ENCODE measurements around the gene ANXA4. TPM values are rescaled to one million over a fixed set of nuclear protein-coding genes. Genes with fewer than 3 reads are reported as not detected.
A peak's percentile ranks its signal among the peaks of the same experiment; 100 is the strongest.

The ANXA4 gene
- polyA plus RNA-seq, 10 donors, result 24.4 to 40.2 (median 29.1) TPM

DNA sequence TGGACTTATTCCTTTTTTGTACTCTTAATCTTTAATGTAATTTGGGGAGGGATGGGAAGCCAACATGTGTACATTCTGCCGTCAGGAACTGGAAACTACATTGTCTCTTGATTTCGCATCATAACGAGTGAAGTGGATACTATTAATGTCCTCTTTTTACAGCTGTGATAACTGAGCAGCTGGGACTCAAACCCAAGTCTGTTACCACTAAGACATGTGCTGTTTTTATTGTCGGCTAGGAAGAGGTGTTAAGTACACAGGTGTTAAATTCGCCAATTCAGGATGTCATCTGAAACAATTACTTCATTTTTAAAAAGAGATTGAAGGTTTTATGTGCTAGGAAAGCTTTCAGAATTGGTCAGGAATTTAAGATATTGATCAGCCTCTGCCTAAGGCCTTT is 94.4 kb downstream of the ANXA4 start:
- no peak for DNase-seq

DNA sequence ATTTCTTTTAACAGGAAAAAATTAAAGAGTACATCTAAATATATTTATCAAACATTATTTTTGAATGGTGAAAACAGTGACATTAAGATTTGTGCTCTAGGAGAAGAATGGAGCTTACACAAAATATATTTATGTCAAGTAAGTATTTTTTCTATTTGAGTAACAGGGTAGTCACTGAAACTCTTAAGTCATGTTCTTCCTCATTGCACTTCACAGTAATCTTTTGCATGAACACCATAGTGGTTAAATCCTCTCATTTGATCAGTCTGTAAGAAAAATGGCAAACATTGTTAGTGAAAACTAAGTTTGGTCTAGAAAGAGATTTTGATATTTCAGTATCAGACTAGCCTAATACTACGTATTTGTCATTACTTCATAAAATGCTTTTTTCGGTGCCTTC is 95.6 kb downstream of the ANXA4 start:
- DNase-seq, result no peak

DNA sequence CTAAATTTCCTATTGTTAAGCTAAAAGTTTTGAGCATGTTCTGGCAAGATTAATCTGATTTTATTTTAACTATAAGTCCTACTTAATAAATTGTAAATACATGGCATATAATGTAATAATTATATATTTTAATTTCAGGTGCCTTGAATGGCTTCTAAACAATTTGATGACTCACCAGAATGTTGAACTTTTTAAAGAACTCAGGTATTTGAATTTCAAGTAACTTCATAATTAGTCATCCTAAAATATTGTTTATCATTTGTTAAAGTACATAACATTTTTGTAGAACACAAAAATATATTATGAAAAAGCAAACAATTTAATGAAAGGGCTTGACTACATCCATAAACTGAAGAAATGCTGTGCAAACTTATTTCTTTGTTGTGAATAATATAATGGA is 102.1 kb downstream of the ANXA4 start:
- no peak for DNase-seq

DNA sequence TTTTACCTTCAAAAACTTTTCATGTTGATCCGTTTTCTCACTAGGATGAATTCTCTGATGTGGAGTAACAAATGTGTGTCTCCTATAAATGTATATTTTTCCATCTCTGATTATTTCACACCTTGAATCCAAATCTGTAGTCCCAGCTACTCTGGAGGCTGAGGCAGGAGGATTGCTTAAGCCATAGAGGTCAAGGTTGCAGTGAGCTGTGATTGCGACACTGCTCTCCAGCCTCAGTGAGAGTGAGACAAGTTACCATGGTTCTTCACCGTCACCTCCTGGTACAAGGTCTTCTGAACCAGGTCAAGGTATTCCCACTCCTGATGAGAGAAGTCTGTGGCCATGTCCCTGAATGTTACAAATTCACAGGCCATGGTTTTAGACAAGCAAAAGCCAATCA is 102.6 kb downstream of the ANXA4 start:
- DNase-seq, result no peak

DNA sequence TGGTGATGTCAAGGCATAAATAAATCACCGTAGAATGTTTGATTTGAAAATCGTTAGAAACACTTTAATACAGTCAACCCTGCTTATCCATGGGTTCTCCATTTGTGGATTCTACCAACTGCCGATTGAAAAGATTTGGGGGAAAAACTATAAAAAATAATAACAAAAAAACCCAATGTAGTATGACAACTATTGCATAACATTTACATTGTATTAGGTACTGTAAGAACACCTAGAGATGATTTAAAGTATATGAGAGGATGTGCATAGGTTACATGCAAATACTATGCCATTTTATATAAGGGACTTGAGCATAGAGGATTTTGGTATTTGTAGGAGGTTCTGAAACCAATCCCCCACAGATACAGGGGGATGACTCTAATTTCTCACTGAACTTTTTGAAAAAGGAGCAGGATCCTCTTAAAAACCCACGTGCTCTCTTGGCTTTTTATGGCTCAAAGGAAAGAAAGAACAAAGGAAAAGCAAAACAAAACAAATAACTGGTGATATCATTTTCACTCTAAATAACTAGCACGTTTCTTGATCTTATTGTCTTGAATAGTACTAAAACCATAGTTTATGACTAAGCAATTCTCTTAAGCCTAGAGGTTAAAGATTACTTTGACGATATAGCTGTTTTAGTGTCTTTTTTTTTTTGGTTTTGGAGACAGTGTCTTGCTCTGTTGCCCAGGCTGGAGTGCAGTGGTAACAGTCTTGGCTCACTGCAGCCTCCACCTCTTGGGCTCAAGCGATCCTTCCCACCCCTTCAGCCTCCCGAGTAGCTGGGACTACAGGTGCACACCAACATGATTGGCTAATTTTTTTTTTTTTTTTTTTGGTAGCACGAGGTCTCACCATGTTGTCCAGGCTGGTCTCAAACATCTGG is 104.5 kb downstream of the ANXA4 start:
- no peak for DNase-seq

DNA sequence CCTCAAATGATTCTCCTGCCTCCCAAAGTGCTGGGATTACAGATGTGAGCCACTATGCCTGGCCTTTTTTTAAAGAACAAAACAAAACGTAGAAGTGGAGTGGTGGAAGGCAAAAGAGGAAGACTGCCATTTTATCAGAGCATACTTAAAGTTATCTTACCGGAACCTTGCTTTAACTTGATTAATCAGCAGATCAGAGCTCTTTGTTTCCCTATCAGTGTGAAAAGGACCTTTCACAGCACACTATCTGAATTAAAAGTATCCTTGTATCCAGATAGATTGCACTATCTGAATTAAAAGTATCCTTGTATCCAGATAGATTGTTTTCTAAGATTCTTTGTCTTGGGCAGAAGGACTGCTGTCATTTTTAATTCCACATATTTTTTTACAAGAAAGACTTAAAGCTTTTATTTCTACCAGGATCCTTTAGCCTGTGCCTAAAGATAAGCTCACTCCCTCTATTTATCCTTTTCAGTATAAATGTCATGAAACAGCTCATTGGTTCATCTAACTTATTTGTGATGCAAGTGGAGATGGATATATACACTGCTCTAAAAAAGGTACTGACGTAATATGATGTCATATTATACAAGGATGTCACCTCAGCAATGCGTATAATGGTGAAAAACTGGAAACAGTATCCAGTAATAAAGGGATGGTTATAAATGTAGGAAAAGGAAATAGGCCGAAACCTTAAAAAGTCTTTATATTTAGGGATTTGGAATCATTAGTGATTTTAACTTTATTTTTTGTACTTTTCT is 105.3 kb downstream of the ANXA4 start:
- DNase-seq, result no peak

DNA sequence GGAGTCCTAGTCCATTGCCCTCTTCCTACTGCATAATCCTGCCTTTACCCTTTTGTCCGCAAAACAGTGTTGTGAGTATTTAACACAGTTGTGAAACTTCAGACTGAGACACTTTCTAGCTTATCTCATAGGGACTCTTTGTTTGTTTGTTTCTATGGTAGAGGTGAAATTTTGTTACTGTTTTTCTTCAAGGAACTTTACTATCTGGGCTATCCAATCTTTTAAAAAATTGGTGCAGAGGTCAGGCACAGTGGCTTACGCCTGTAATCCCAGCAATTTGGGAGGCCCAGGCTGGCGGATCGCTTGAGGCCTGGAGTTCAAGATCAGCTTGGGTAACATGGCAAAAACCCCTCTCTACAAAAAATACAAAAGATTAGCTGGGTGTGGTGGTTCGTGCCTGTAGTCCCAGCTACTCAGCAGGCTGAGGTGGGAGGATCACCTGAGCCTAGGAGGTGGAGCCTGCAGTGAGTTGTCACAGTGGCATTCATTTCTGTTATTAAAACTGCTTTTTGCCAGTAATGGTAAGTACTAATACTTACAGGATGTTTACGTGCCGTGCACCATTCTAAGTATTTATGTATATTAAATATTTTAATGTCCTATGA is 106.4 kb downstream of the ANXA4 start:
- no peak for DNase-seq

DNA sequence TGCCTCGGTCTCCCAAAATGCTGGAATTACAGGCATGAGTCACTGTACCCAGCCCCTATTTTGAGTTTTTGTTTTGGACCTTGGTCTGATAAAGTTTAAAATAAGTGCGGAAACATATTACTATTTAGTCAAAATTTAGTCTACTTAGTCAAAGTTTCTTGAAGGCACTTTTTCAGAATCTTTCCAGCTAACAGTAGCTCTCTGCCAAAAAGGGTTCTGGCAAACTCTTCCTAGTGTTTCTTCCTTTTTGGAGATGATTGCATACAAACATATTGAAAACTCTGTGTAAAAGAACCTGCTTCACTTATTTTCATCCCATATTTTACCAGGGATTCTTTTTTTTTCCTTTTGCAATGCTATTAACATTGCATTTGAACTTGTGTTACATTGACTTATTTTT is 116.3 kb downstream of the ANXA4 start:
- DNase-seq, result peak; percentile 2 to 35 (median 9)

DNA sequence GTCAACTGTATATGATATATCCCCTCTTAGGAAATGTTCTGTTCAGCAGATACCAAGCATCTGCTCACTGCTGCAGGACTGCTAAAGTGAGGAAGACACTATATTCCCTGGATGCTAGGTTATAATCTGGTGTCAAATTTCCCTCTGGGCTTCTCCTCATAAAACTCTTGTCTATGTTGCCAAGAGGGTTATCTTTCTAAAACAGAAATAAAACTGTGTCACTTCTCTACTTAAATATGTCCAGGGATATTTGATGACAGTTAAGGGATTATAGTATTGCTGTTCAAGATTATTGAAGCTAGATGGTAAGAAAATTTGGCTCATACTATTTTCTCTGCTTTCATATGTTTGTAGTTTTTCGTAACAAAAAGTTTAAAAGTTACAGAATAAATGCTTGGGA is 121.4 kb downstream of the ANXA4 start:
- DNase-seq, result peak in 1 of 3 donors; percentile 5

Other genes with a start within 250 kb of the ANXA4 start
- gene AAK1, start 98.4 kb upstream of the ANXA4 start, polyA plus RNA-seq (ENCODE audit: insufficient read length in 10 of 10), result 10 to 100 TPM; 11.6 to 18.3 (median 15.2) TPM
- 10 to 100 TPM in 8 of 10 donors, 1 to 10 TPM in 2; 8.2 to 13.7 (median 12.2) TPM for gene GMCL1, start 87.5 kb downstream of the ANXA4 start, polyA plus RNA-seq (ENCODE audit: insufficient read length in 10 of 10)
- gene SNRNP27, start 151.8 kb downstream of the ANXA4 start, polyA plus RNA-seq (ENCODE audit: insufficient read length in 10 of 10), result 10 to 100 TPM; 60.9 to 74.0 (median 70.2) TPM
- gene MXD1, start 173.0 kb downstream of the ANXA4 start, polyA plus RNA-seq (ENCODE audit: insufficient read length in 10 of 10), result 1 to 10 TPM; 4.0 to 9.8 (median 6.2) TPM
- 1 to 10 TPM; 1.7 to 3.9 (median 2.6) TPM for gene ASPRV1, start 219.5 kb downstream of the ANXA4 start, polyA plus RNA-seq (ENCODE audit: insufficient read length in 10 of 10)

Measured in muscle of back (tissue), 11 donors.